ENCODE data around the gene DMTF1. TPM values are rescaled to one million over a fixed set of nuclear protein-coding genes. Genes with fewer than 3 reads are reported as not detected.

DMTF1 gene
- total RNA-seq, 1 donor: 70.6 TPM

GRCh38 chr7:87137271-87137670 lies 15.0 kb upstream of the DMTF1 start:
- no peaks in the 10 kb centered on the region for H3K36me3 ChIP-seq (ENCODE audit: insufficient read depth, low read length)
- H3K27me3 ChIP-seq (ENCODE audit: insufficient read depth, low read length): no peaks in the 10 kb centered on the region
- no peak for TF ChIP-seq CTCF (IDR thresholded peaks at IDR 0.05; ENCODE audit: extremely low read depth, low read depth, low read length)

GRCh38 chr7:87139514-87139913 lies 12.7 kb upstream of the DMTF1 start:
- no peak overlapping the region for H3K4me2 ChIP-seq (ENCODE audit: insufficient read depth, low read length)
- H3K36me3 ChIP-seq (ENCODE audit: insufficient read depth, low read length): no peaks in the 10 kb centered on the region
- H3K4me1 ChIP-seq (ENCODE audit: insufficient read depth, low read length): no peaks in the 10 kb centered on the region
- no peak for TF ChIP-seq CTCF (IDR thresholded peaks at IDR 0.05; ENCODE audit: extremely low read depth, low read depth, low read length)
- no peaks in the 10 kb centered on the region for H3K27me3 ChIP-seq (ENCODE audit: insufficient read depth, low read length)
- no peak overlapping the region for H3K4me3 ChIP-seq (ENCODE audit: insufficient read depth, low read length)
- H3K79me2 ChIP-seq (ENCODE audit: insufficient read depth, low read length): no peaks in the 10 kb centered on the region
- H2AFZ ChIP-seq (ENCODE audit: low read length): no peak overlapping the region
- H3K27ac ChIP-seq (ENCODE audit: low read depth, low read length): no peak overlapping the region
- no peak for DNase-seq (ENCODE audit: insufficient read length, low spot score, missing footprints)
- no peaks in the 10 kb centered on the region for H4K20me1 ChIP-seq (ENCODE audit: insufficient read depth, low read length)
- no peaks in the 10 kb centered on the region for H3K9me3 ChIP-seq (ENCODE audit: low read depth, low read length)

More at GRCh38 chr7:87137271-87137670, 15.0 kb upstream of the DMTF1 start:
- no peak overlapping the region for H2AFZ ChIP-seq (ENCODE audit: low read length)
- no peak overlapping the region for H3K4me2 ChIP-seq (ENCODE audit: insufficient read depth, low read length)
- no peak overlapping the region for H3K27ac ChIP-seq (ENCODE audit: low read depth, low read length)
- no peaks in the 10 kb centered on the region for H3K9me3 ChIP-seq (ENCODE audit: low read depth, low read length)
- no peaks in the 10 kb centered on the region for H3K79me2 ChIP-seq (ENCODE audit: insufficient read depth, low read length)
- no peaks in the 10 kb centered on the region for H4K20me1 ChIP-seq (ENCODE audit: insufficient read depth, low read length)
- DNase-seq (ENCODE audit: insufficient read length, low spot score, missing footprints): no peak
- no peaks in the 10 kb centered on the region for H3K4me1 ChIP-seq (ENCODE audit: insufficient read depth, low read length)
- no peak overlapping the region for H3K4me3 ChIP-seq (ENCODE audit: insufficient read depth, low read length)

- no peak overlapping the region for H2AFZ ChIP-seq (ENCODE audit: low read length)
- TF ChIP-seq CTCF (IDR thresholded peaks at IDR 0.05; ENCODE audit: extremely low read depth, low read depth, low read length): no peak
- no peak overlapping the region for H3K4me2 ChIP-seq (ENCODE audit: insufficient read depth, low read length)
- DNase-seq (ENCODE audit: insufficient read length, low spot score, missing footprints): no peak
- no peaks in the 10 kb centered on the region for H3K9me3 ChIP-seq (ENCODE audit: low read depth, low read length)
- H3K36me3 ChIP-seq (ENCODE audit: insufficient read depth, low read length): no peaks in the 10 kb centered on the region
- no peaks in the 10 kb centered on the region for H3K79me2 ChIP-seq (ENCODE audit: insufficient read depth, low read length)
- no peaks in the 10 kb centered on the region for H4K20me1 ChIP-seq (ENCODE audit: insufficient read depth, low read length)
- no peak overlapping the region for H3K27ac ChIP-seq (ENCODE audit: low read depth, low read length)
- H3K4me3 ChIP-seq (ENCODE audit: insufficient read depth, low read length): no peak overlapping the region
- no peaks in the 10 kb centered on the region for H3K27me3 ChIP-seq (ENCODE audit: insufficient read depth, low read length)
- H3K4me1 ChIP-seq (ENCODE audit: insufficient read depth, low read length): no peaks in the 10 kb centered on the region
Observed at GRCh38 chr7:87140271-87140748, 11.9 kb upstream of the DMTF1 start.

GRCh38 chr7:87144173-87144657 lies 8.0 kb upstream of the DMTF1 start:
- Histone ChIP-seq H3K79me2 (ENCODE audit: insufficient read depth, low read length) (no peaks in the 10 kb centered on the region), H3K4me2 (ENCODE audit: insufficient read depth, low read length) (no peak overlapping the region), H3K36me3 (ENCODE audit: insufficient read depth, low read length) (no peaks in the 10 kb centered on the region), H4K20me1 (ENCODE audit: insufficient read depth, low read length) (no peaks in the 10 kb centered on the region), H3K27me3 (ENCODE audit: insufficient read depth, low read length) (no peaks in the 10 kb centered on the region), H2AFZ (ENCODE audit: low read length) (no peak overlapping the region), H3K4me3 (ENCODE audit: insufficient read depth, low read length) (no peak overlapping the region), H3K27ac (ENCODE audit: low read depth, low read length) (no peak overlapping the region), H3K4me1 (ENCODE audit: insufficient read depth, low read length) (no peaks in the 10 kb centered on the region), H3K9me3 (ENCODE audit: low read depth, low read length) (no peaks in the 10 kb centered on the region)
- DNase-seq (ENCODE audit: insufficient read length, low spot score, missing footprints): no peak
- no peak for TF ChIP-seq CTCF (IDR thresholded peaks at IDR 0.05; ENCODE audit: extremely low read depth, low read depth, low read length)

All from osteoblast (primary cell).